ENCODE measurements around the gene WSCD2. TPM values are rescaled to one million over a fixed set of nuclear protein-coding genes. Genes with fewer than 3 reads are reported as not detected.

Gene WSCD2
- not detected in 2 replicates for total RNA-seq

DNA sequence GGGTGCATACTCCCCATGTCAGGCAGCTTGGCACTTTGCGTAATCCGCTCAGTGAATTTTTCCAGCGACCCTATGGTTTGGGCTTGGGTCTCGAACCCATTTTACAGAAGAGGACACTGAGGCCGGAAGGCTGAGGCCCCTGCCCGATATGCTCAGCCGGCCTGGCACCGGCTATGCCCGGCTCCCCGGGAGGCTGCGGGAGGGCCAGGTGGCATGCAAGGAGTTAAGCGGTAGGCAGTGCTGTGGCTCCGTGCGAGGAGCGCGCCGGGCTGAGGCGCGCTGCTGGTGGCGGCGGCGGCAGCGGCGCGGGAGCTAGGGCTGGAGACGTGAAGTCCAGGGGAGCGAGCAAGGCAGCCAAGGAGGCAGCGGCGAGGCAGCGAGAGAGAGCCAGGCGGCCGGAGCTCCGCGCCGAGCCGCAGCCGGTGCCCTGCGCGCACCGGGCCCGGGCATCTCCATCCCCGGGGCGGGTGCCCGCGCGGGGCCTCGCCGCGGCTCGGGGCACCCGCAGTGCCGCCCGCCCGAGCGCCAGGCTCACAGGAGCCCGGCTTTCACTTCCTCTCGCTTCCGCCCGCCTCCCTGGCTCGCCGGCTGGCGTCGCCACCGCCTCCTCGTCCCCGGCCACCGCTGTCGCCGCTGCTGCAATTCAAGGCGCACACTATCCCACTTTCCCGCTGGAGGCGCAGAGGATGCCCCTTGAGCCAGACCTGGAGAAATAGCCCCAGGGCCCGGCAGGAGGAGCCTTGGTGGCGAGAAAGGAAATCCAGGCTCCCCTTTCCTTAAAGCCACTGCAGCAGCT, at the start of gene WSCD2:
TSS of gene WSCD2 (plus strand) at position 272 of the 796 bp plus-strand sequence. CDS start 66,545 bp downstream, outside the sequence.

Other genes with a start within 250 kb of the WSCD2 start
- gene CMKLR1, start 210.0 kb downstream of the WSCD2 start, total RNA-seq = under 0.01 and 0.67 TPM in 2 replicates